ENCODE results near the gene BMP8A.

BMP8A gene

GRCh38 chr1:39529901-39530535 lies 38.6 kb downstream of the BMP8A start:
- Histone ChIP-seq H3K4me1 (ENCODE audit: control insufficient read depth, insufficient read depth, low read length, poor library complexity, severe bottlenecking) (no peaks in the 10 kb centered on the region), H3K36me3 (ENCODE audit: control insufficient read depth, insufficient read depth, low read length) (peaks cover 47% of the 10 kb centered on the region), H3K27ac (ENCODE audit: low read depth, low read length, severe bottlenecking) (no peak overlapping the region), H3K9me3 (ENCODE audit: control insufficient read depth, low read length) (no peaks in the 10 kb centered on the region), H3K4me3 (ENCODE audit: extremely low read depth, insufficient read depth, low read length, poor library complexity, severe bottlenecking) (no peak overlapping the region)
- 91% methylated on average over 5 to 10 of the region's 10 CpGs for WGBS, 2 experiments (ENCODE audit: insufficient coverage in 2 of 2)

- Histone ChIP-seq H3K4me3 (ENCODE audit: extremely low read depth, insufficient read depth, low read length, poor library complexity, severe bottlenecking) (no peak overlapping the region), H3K27ac (ENCODE audit: low read depth, low read length, severe bottlenecking) (no peak overlapping the region), H3K9me3 (ENCODE audit: control insufficient read depth, low read length) (no peaks in the 10 kb centered on the region), H3K36me3 (ENCODE audit: control insufficient read depth, insufficient read depth, low read length) (peaks cover 49% of the 10 kb centered on the region), H3K4me1 (ENCODE audit: control insufficient read depth, insufficient read depth, low read length, poor library complexity, severe bottlenecking) (no peaks in the 10 kb centered on the region)
- 94 to 100% methylated on average over 2 to 3 of the region's 4 CpGs for WGBS, 2 experiments (ENCODE audit: insufficient coverage in 2 of 2)
Measured at GRCh38 chr1:39531526-39531925, 40.1 kb downstream of the BMP8A start.

DNA sequence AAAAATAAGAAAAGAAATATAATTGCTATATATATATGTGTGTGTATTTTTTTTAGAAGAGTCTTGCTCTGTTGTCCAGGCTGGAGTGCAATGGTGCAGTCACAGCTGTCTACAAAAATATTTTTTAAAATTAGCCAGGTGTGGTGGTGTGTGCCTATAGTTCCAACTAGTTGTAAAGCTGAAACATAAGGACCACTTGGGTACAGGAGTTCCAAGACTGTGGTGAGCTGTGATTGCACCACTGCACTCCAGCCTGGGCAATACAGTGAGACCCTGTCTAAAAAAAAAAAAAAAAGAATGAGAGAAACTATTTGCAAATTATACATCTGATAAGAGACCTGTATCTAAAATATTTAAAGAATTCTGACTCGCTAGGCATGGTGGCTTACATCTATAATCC lies 42.0 kb downstream of the BMP8A start:
- Histone ChIP-seq H3K9me3 (ENCODE audit: control insufficient read depth, low read length) (no peaks in the 10 kb centered on the region), H3K36me3 (ENCODE audit: control insufficient read depth, insufficient read depth, low read length) (peaks cover 43% of the 10 kb centered on the region), H3K4me1 (ENCODE audit: control insufficient read depth, insufficient read depth, low read length, poor library complexity, severe bottlenecking) (no peaks in the 10 kb centered on the region), H3K4me3 (ENCODE audit: extremely low read depth, insufficient read depth, low read length, poor library complexity, severe bottlenecking) (no peak overlapping the region), H3K27ac (ENCODE audit: low read depth, low read length, severe bottlenecking) (no peak overlapping the region)
- 83% methylated on average over 1 of the region's 1 CpG; no CpG with 5 or more reads in 1 of the 2 experiments for WGBS, 2 experiments (ENCODE audit: insufficient coverage in 2 of 2)

DNA sequence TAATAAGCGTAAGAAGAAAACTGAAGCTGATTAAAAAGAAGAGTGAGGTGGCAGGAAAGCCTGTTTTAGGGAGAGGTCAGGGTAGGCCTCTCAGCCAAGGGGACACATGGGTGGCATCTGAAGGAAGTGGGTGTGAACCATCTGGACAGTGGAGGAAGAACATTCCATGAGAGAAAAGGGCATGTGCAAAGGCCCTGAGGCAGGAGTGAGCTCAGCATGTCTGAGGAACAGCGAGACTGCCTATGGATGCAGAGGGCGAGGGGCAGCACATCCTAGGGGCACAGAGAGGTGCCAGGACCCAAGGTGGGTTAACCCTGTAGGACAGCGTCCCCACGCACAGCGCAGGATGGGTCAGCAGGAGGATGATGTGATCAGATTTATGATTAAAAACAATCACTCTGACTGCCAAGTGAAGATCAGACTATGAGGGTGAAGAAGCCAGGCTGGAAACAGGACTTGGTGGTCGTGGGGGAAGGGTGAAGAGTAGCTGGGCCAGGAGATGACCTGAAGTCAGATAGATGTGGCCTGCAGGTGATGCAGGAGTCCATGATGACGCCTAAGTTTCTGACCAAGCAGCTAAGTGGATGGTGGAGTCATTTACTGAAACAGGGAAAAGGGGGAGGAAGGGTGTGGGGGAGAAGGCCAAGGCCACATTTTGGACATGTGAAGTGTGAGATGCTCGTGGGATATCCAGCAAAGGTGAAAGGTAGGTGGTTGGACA lies 47.3 kb downstream of the BMP8A start:
- WGBS, 2 experiments (ENCODE audit: insufficient coverage in 2 of 2): 90 to 91% methylated on average over 8 to 9 of the region's 9 CpGs
- H3K9me3 ChIP-seq (ENCODE audit: control insufficient read depth, low read length): no peaks in the 10 kb centered on the region

GRCh38 chr1:39539252-39539790 lies 47.9 kb downstream of the BMP8A start:
- Histone ChIP-seq H3K4me1 (ENCODE audit: control insufficient read depth, insufficient read depth, low read length, poor library complexity, severe bottlenecking) (no peaks in the 10 kb centered on the region), H3K9me3 (ENCODE audit: control insufficient read depth, low read length) (no peaks in the 10 kb centered on the region), H3K4me3 (ENCODE audit: extremely low read depth, insufficient read depth, low read length, poor library complexity, severe bottlenecking) (no peak overlapping the region), H3K27ac (ENCODE audit: low read depth, low read length, severe bottlenecking) (no peak overlapping the region), H3K36me3 (ENCODE audit: control insufficient read depth, insufficient read depth, low read length) (peaks cover 33% of the 10 kb centered on the region)
- 17 to 27% methylated on average over 3 of the region's 5 CpGs for WGBS, 2 experiments (ENCODE audit: insufficient coverage in 2 of 2)

More for the DNA sequence above, 47.3 kb downstream of the BMP8A start:
- Histone ChIP-seq H3K36me3 (ENCODE audit: control insufficient read depth, insufficient read depth, low read length) (peaks cover 34% of the 10 kb centered on the region), H3K27ac (ENCODE audit: low read depth, low read length, severe bottlenecking) (no peak overlapping the region), H3K4me1 (ENCODE audit: control insufficient read depth, insufficient read depth, low read length, poor library complexity, severe bottlenecking) (no peaks in the 10 kb centered on the region), H3K4me3 (ENCODE audit: extremely low read depth, insufficient read depth, low read length, poor library complexity, severe bottlenecking) (no peak overlapping the region)

- H3K9me3 ChIP-seq (ENCODE audit: control insufficient read depth, low read length): no peaks in the 10 kb centered on the region
- no peak overlapping the region for H3K4me3 ChIP-seq (ENCODE audit: extremely low read depth, insufficient read depth, low read length, poor library complexity, severe bottlenecking)
- H3K36me3 ChIP-seq (ENCODE audit: control insufficient read depth, insufficient read depth, low read length): peaks cover 35% of the 10 kb centered on the region
- no peaks in the 10 kb centered on the region for H3K4me1 ChIP-seq (ENCODE audit: control insufficient read depth, insufficient read depth, low read length, poor library complexity, severe bottlenecking)
- H3K27ac ChIP-seq (ENCODE audit: low read depth, low read length, severe bottlenecking): no peak overlapping the region
- WGBS, 2 experiments (ENCODE audit: insufficient coverage in 2 of 2): 87 to 97% methylated on average over 13 of the region's 13 CpGs
Measured at GRCh38 chr1:39540504-39541031, 49.1 kb downstream of the BMP8A start.

- Histone ChIP-seq H3K4me1 (ENCODE audit: control insufficient read depth, insufficient read depth, low read length, poor library complexity, severe bottlenecking) (no peaks in the 10 kb centered on the region), H3K4me3 (ENCODE audit: extremely low read depth, insufficient read depth, low read length, poor library complexity, severe bottlenecking) (no peak overlapping the region), H3K9me3 (ENCODE audit: control insufficient read depth, low read length) (no peaks in the 10 kb centered on the region), H3K27ac (ENCODE audit: low read depth, low read length, severe bottlenecking) (no peak overlapping the region), H3K36me3 (ENCODE audit: control insufficient read depth, insufficient read depth, low read length) (peaks cover 47% of the 10 kb centered on the region)
- WGBS, 2 experiments (ENCODE audit: insufficient coverage in 2 of 2): 93 to 97% methylated on average over 3 to 4 of the region's 5 CpGs
Measured at GRCh38 chr1:39542924-39543323, 51.5 kb downstream of the BMP8A start.

DNA sequence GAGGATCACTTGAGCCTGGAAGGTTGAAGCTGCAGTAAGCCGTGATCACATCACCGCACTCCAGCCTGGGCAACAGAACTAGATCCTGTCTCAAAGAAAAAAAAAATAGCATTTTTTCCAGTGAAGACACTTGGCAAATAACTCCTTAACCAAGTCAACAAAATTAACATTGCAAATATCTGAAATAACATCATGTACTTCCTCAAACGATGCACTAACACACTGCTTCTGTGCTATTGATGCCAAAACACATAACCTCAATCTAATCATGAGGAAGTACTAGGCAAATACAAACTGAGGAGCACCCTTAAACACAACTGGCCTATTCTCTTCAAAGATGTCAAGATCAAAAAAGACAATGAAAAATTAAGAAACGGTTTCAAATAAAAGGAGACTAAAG lies 52.9 kb downstream of the BMP8A start:
- peaks cover 55% of the 10 kb centered on the region for H3K36me3 ChIP-seq (ENCODE audit: control insufficient read depth, insufficient read depth, low read length)
- H3K27ac ChIP-seq (ENCODE audit: low read depth, low read length, severe bottlenecking): no peak overlapping the region
- no peaks in the 10 kb centered on the region for H3K4me1 ChIP-seq (ENCODE audit: control insufficient read depth, insufficient read depth, low read length, poor library complexity, severe bottlenecking)
- H3K4me3 ChIP-seq (ENCODE audit: extremely low read depth, insufficient read depth, low read length, poor library complexity, severe bottlenecking): no peak overlapping the region
- 89 to 100% methylated on average over 1 to 3 of the region's 4 CpGs for WGBS, 2 experiments (ENCODE audit: insufficient coverage in 2 of 2)
- H3K9me3 ChIP-seq (ENCODE audit: control insufficient read depth, low read length): no peaks in the 10 kb centered on the region

DNA sequence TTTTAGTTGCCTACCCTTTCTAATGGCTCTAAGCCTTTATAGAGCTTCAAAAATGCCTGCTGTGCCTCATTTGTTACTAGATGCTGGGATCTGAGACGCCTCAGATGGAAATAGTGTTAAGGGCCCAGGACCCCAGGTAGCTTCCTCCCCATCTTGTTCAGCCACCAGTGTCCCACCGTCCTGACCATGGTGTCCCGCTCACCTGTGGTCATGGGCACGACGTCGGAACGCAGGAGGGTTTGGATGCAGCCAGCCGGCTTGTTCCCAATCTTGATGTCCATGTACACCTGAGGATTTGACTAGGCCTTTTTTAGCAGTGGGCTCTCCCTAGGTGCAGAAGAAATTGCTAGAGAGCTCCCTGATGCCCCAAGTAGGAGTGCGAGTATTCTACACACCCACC lies 54.1 kb downstream of the BMP8A start:
- Histone ChIP-seq H3K9me3 (ENCODE audit: control insufficient read depth, low read length) (no peaks in the 10 kb centered on the region), H3K27ac (ENCODE audit: low read depth, low read length, severe bottlenecking) (no peak overlapping the region), H3K36me3 (ENCODE audit: control insufficient read depth, insufficient read depth, low read length) (peaks cover 51% of the 10 kb centered on the region), H3K4me1 (ENCODE audit: control insufficient read depth, insufficient read depth, low read length, poor library complexity, severe bottlenecking) (no peaks in the 10 kb centered on the region), H3K4me3 (ENCODE audit: extremely low read depth, insufficient read depth, low read length, poor library complexity, severe bottlenecking) (no peak overlapping the region)
- 96 to 99% methylated on average over 7 to 8 of the region's 9 CpGs for whole genome bisulfite sequencing, 2 experiments (ENCODE audit: insufficient coverage in 2 of 2)

GRCh38 chr1:39554277-39554676 lies 62.8 kb downstream of the BMP8A start:
- H3K9me3 ChIP-seq (ENCODE audit: control insufficient read depth, low read length): no peaks in the 10 kb centered on the region
- no peak overlapping the region for H3K4me3 ChIP-seq (ENCODE audit: extremely low read depth, insufficient read depth, low read length, poor library complexity, severe bottlenecking)
- no CpG with 5 or more reads among the region's 2 CpGs for WGBS, 2 experiments (ENCODE audit: insufficient coverage in 2 of 2)
- no peaks in the 10 kb centered on the region for H3K4me1 ChIP-seq (ENCODE audit: control insufficient read depth, insufficient read depth, low read length, poor library complexity, severe bottlenecking)
- H3K27ac ChIP-seq (ENCODE audit: low read depth, low read length, severe bottlenecking): no peak overlapping the region
- H3K36me3 ChIP-seq (ENCODE audit: control insufficient read depth, insufficient read depth, low read length): peaks cover 38% of the 10 kb centered on the region

- no peaks in the 10 kb centered on the region for H3K4me1 ChIP-seq (ENCODE audit: control insufficient read depth, insufficient read depth, low read length, poor library complexity, severe bottlenecking)
- WGBS, 2 experiments (ENCODE audit: insufficient coverage in 2 of 2): 91 to 100% methylated on average over 1 of the region's 1 CpG
- peaks cover 71% of the 10 kb centered on the region for H3K36me3 ChIP-seq (ENCODE audit: control insufficient read depth, insufficient read depth, low read length)
- H3K27ac ChIP-seq (ENCODE audit: low read depth, low read length, severe bottlenecking): no peak overlapping the region
- H3K4me3 ChIP-seq (ENCODE audit: extremely low read depth, insufficient read depth, low read length, poor library complexity, severe bottlenecking): no peak overlapping the region
- no peaks in the 10 kb centered on the region for H3K9me3 ChIP-seq (ENCODE audit: control insufficient read depth, low read length)
Measured at GRCh38 chr1:39561279-39561678, 69.8 kb downstream of the BMP8A start.
